GM23338 (cell line): Measurements from ENCODE around the gene NDUFV1. TPM values are rescaled to one million over a fixed set of nuclear protein-coding genes. Genes with fewer than 3 reads are reported as not detected.

ENCODE experiments used
- ATAC-seq: fragments of 200-7000 bp; cut with Tn5 transposase; 3 replicates; pipeline ENCODE4 v1.9.1; 2020
- DNase-seq: peaks from one replicate; pipeline ENCODE4 v3.0.0-alpha.2; 2015; ENCODE audit warnings: low spot score
- H2AFZ ChIP-seq: fragments of 200-600 bp; sonication (generic); 2 replicates; pipeline ENCODE4 v1.8.0; 2016; ENCODE audit warnings: antibody characterized with exemption, mild to moderate bottlenecking, moderate library complexity
- H3F3A ChIP-seq: fragments of 200-600 bp; sonication (generic); replicated peaks from 2 replicates; pipeline ENCODE4 v1.8.0; 2017; ENCODE audit warnings: antibody characterized with exemption, mixed run types, low read depth
- H3K27ac ChIP-seq: fragments of 200-600 bp; sonication (generic); 2 replicates; pipeline ENCODE4 v1.6.1; 2016; ENCODE audit warnings: low read depth
- H3K27me3 ChIP-seq: fragments of 200-600 bp; sonication (generic); 2 replicates; pipeline ENCODE4 v1.8.0; 2016; ENCODE audit warnings: mild to moderate bottlenecking, mixed run types, moderate library complexity; ENCODE audit not compliant: insufficient read depth
- H3K36me3 ChIP-seq: fragments of 200-600 bp; sonication (generic); 2 replicates; pipeline ENCODE4 v1.8.0; 2016; ENCODE audit warnings: mild to moderate bottlenecking; ENCODE audit not compliant: insufficient read depth
- H3K4me1 ChIP-seq: fragments of 200-600 bp; sonication (generic); 2 replicates; pipeline ENCODE4 v1.8.0; 2016; ENCODE audit warnings: mild to moderate bottlenecking, moderate library complexity; ENCODE audit not compliant: insufficient read depth
- H3K4me2 ChIP-seq: fragments of 200-600 bp; sonication (generic); 2 replicates; pipeline ENCODE4 v1.7.1; 2017; ENCODE audit warnings: mixed run types
- H3K4me3 ChIP-seq: fragments of 200-600 bp; sonication (generic); 2 replicates; pipeline ENCODE4 v1.6.1; 2016; ENCODE audit warnings: mixed run types
- H3K79me2 ChIP-seq: fragments of 200-600 bp; sonication (generic); replicated peaks from 2 replicates; pipeline ENCODE4 v1.8.0; 2017; ENCODE audit warnings: mild to moderate bottlenecking; ENCODE audit not compliant: insufficient read depth
- H3K9me2 ChIP-seq: fragments of 200-600 bp; sonication (generic); 2 replicates; pipeline ENCODE4 v1.8.0; 2017; ENCODE audit not compliant: insufficient read depth
- H4K20me1 ChIP-seq: fragments of 200-600 bp; sonication (generic); replicated peaks from 2 replicates; pipeline ENCODE4 v1.8.0; 2017; ENCODE audit warnings: mild to moderate bottlenecking; ENCODE audit not compliant: insufficient read depth
- H3K27ac Mint-ChIP-seq: 2 replicates; pipeline ENCODE4 v1.8.0; 2020; ENCODE audit warnings: inconsistent platforms, mild to moderate bottlenecking, moderate library complexity, mixed read lengths
- H3K27me3 Mint-ChIP-seq: 3 replicates; pipeline ENCODE4 v1.8.0; 2022; ENCODE audit warnings: low read depth, mild to moderate bottlenecking, moderate library complexity, mixed read lengths, inconsistent platforms; ENCODE audit not compliant: insufficient read depth, poor library complexity
- H3K36me3 Mint-ChIP-seq: 3 replicates; pipeline ENCODE4 v1.8.0; 2021; ENCODE audit warnings: low read depth, mild to moderate bottlenecking, inconsistent platforms, moderate library complexity, mixed read lengths
- H3K4me1 Mint-ChIP-seq: 3 replicates; pipeline ENCODE4 v1.8.0; 2020; ENCODE audit warnings: mild to moderate bottlenecking, inconsistent platforms, mixed read lengths
- H3K4me3 Mint-ChIP-seq: 3 replicates; pipeline ENCODE4 v1.8.0; 2021; ENCODE audit warnings: moderate library complexity, mild to moderate bottlenecking, inconsistent platforms, mixed read lengths
- H3K9me3 Mint-ChIP-seq: 3 replicates; pipeline ENCODE4 v1.8.0; 2020; ENCODE audit warnings: moderate library complexity, mild to moderate bottlenecking, inconsistent platforms, mixed read lengths
- CREB1 ChIP-seq: fragments of 250-450 bp; sonication (Bioruptor Pico); IDR thresholded peaks from 2 replicates; pipeline ENCODE4 v1.5.0; 2020; ENCODE audit warnings: low read depth, mild to moderate bottlenecking, moderate library complexity
- CTCF ChIP-seq, 2 experiments: fragments of 200-600 bp in 1 of 2; sonication (generic) in 1 of 2; conservative IDR thresholded peaks; 2 replicates each; pipeline versions ENCODE4 v1.5.1 to v1.6.1; 2016 to 2017; ENCODE audit warnings: antibody characterized with exemption in 2 of 2, low read depth in 2 of 2, mild to moderate bottlenecking in 2 of 2, moderate library complexity in 1 of 2
- ETS1 ChIP-seq: IDR thresholded peaks from 2 replicates; pipeline ENCODE4 v1.6.1; 2016; ENCODE audit warnings: antibody characterized with exemption
- EZH2 ChIP-seq: fragments of 200-600 bp; sonication (generic); IDR thresholded peaks from one replicate; pipeline ENCODE4 v1.8.0; 2017; ENCODE audit warnings: antibody characterized with exemption, mild to moderate bottlenecking, low read depth; ENCODE audit not compliant: unreplicated experiment
- EZH2phosphoT487 ChIP-seq: fragments of 200-600 bp; sonication (generic); IDR thresholded peaks from one replicate; pipeline ENCODE4 v1.8.1; 2018; ENCODE audit warnings: antibody characterized with exemption; ENCODE audit not compliant: unreplicated experiment
- JUNB ChIP-seq: IDR thresholded peaks from one replicate; pipeline ENCODE4 v1.6.1; 2016; ENCODE audit warnings: antibody characterized with exemption; ENCODE audit not compliant: unreplicated experiment
- NANOG ChIP-seq: IDR thresholded peaks from 2 replicates; pipeline ENCODE4 v1.6.1; 2016; ENCODE audit warnings: antibody characterized with exemption, borderline replicate concordance
- POLR2AphosphoS5 ChIP-seq: IDR thresholded peaks from 2 replicates; pipeline ENCODE4 v1.6.1; 2016; ENCODE audit warnings: antibody characterized with exemption, low read depth
- STAT1 ChIP-seq: IDR thresholded peaks from one replicate; pipeline ENCODE4 v1.6.1; 2016; ENCODE audit warnings: antibody characterized with exemption; ENCODE audit not compliant: unreplicated experiment
- ZNF462 ChIP-seq: fragments of 250-450 bp; sonication (Bioruptor Pico); IDR thresholded peaks from 2 replicates; pipeline ENCODE4 v1.5.0; 2020; ENCODE audit warnings: mild to moderate bottlenecking, moderate library complexity
- polyA plus RNA-seq: library from polyadenylated mRNA; unstranded; fragments of >200 nt; fragmentation: Nextera tagmentation; extraction: Ambion mirVana; gene quantifications from 2 replicates; pipeline ENCODE4 v1.2.1, GENCODE V29; 2016
- total RNA-seq: library from RNA; depleted of rRNA; stranded (reverse); fragments of >200 nt; shearing (Covaris generic); gene quantifications from 2 replicates; pipeline ENCODE4 v1.2.3, GENCODE V29; 2014

The NDUFV1 gene
- total and polyA plus RNA-seq, 2 experiments from 2014 or later, result 104 to 241 TPM

GRCh38 chr11:67564230-67564629 is 42.5 kb upstream of the NDUFV1 start (continued):
- TF ChIP-seq STAT1, result no peak
- TF ChIP-seq POLR2AphosphoS5, result no peak
- no peak for TF ChIP-seq NANOG

- no peak overlapping the region for H3K27ac Mint-ChIP-seq
- Histone ChIP-seq H3K36me3 (no peaks in the 10 kb centered on the region), H3K9me2 (no peaks in the 10 kb centered on the region), H4K20me1 (no peaks in the 10 kb centered on the region), H3K27ac (no peak overlapping the region), H2AFZ (peak overlapping the region; percentile 38; the same call in 1 of the 2 replicates), H3K4me1 (peaks cover 4% of the 10 kb centered on the region; the same call in 1 of the 2 replicates), H3K27me3 (no peaks in the 10 kb centered on the region), H3K4me2 (no peak overlapping the region), H3F3A (no peaks in the 10 kb centered on the region), H3K4me3 (no peak overlapping the region), H3K79me2 (no peaks in the 10 kb centered on the region)
- H3K9me3 Mint-ChIP-seq, result peaks cover 10% of the 10 kb centered on the region; the same call in 2 of the 3 replicates
- H3K36me3 Mint-ChIP-seq, result no peaks in the 10 kb centered on the region
- no peak for TF ChIP-seq STAT1
- TF ChIP-seq NANOG, result no peak
- TF ChIP-seq POLR2AphosphoS5, result no peak
- TF ChIP-seq EZH2, result no peak
- no peak for TF ChIP-seq ETS1
- TF ChIP-seq EZH2phosphoT487, result no peak
- no peak for TF ChIP-seq CREB1 (CRISPR knock-in tag)
- DNase-seq, result no peak
- peaks cover 3% of the 10 kb centered on the region; the same call in 1 of the 3 replicates for H3K4me1 Mint-ChIP-seq
- peaks cover 13% of the 10 kb centered on the region for H3K27me3 Mint-ChIP-seq
- ATAC-seq, result peak; percentile 29; the same call in 1 of the 3 replicates
- no peak overlapping the region for H3K4me3 Mint-ChIP-seq
Observed at GRCh38 chr11:67571443-67571842, 35.3 kb upstream of the NDUFV1 start.

GRCh38 chr11:67572305-67572704 is 34.4 kb upstream of the NDUFV1 start:
- ATAC-seq (no peak), DNase-seq (no peak)
- peaks cover 4% of the 10 kb centered on the region; the same call in 1 of the 2 replicates for H3K4me1 ChIP-seq
- H3K27me3 ChIP-seq, result no peaks in the 10 kb centered on the region
- Mint-ChIP-seq H3K27me3 (peaks cover 16% of the 10 kb centered on the region), H3K4me1 (peaks cover 3% of the 10 kb centered on the region; the same call in 1 of the 3 replicates), H3K27ac (no peak overlapping the region), H3K36me3 (no peaks in the 10 kb centered on the region), H3K4me3 (no peak overlapping the region; the same call in 2 of the 3 replicates), H3K9me3 (peaks cover 10% of the 10 kb centered on the region; the same call in 2 of the 3 replicates)
- no peaks in the 10 kb centered on the region for H3K36me3 ChIP-seq
- no peaks in the 10 kb centered on the region for H3K79me2 ChIP-seq
- no peak overlapping the region for H3K4me3 ChIP-seq
- H2AFZ ChIP-seq, result no peak overlapping the region
- H3K27ac ChIP-seq, result no peak overlapping the region
- H3F3A ChIP-seq, result no peaks in the 10 kb centered on the region
- H3K9me2 ChIP-seq, result no peaks in the 10 kb centered on the region
- no peak overlapping the region for H3K4me2 ChIP-seq
- no peaks in the 10 kb centered on the region for H4K20me1 ChIP-seq
- TF ChIP-seq CREB1 (CRISPR knock-in tag) (no peak), JUNB (no peak), ETS1 (no peak), ZNF462 (CRISPR knock-in tag) (no peak), CTCF (conservative IDR thresholded peaks at IDR 0.05; ENCODE audit: low read depth in 2 of 2) (no peak)
